ENCODE data around the gene CELF2. TPM values are rescaled to one million over a fixed set of nuclear protein-coding genes. Genes with fewer than 3 reads are reported as not detected.

The CELF2 gene
- total RNA-seq, 4 donors from 2014 or later = 30.0 to 56.6 (median 43.3) TPM

- H3K36me3 ChIP-seq = peaks cover 0 to 16% of the 10 kb centered on the region in 2 donors
These were observed 268.7 kb downstream of the CELF2 start for GRCh38 chr10:11286261-11286852.

GRCh38 chr10:11288302-11288701 is 270.6 kb downstream of the CELF2 start:
- Histone ChIP-seq H3K27ac (no peak overlapping the region), H3K4me3 (no peak overlapping the region), H3K4me1 (no peaks in the 10 kb centered on the region), H3K9me3 (no peaks in the 10 kb centered on the region), H3K36me3 (peaks cover 0 to 24% of the 10 kb centered on the region in 2 donors), H3K27me3 (no peaks in the 10 kb centered on the region)
- intact Hi-C loops (cut with DNase I; ENCODE audit: low total_unique reads) (no loop called here), in situ Hi-C loops (cut with MboI; ENCODE audit: low sequenced_read_pairs in 4 of 4) (no loop called here)
- DNase-seq (no peak), ATAC-seq (no peak)
- TF ChIP-seq CTCF (IDR thresholded peaks at IDR 0.05 in 4 of 5, conservative IDR thresholded peaks at IDR 0.05 in 1 of 5) (no peak), POLR2A (IDR thresholded peaks at IDR 0.05) (no peak)

More at GRCh38 chr10:11286261-11286852, 268.7 kb downstream of the CELF2 start:
- in situ Hi-C loops (cut with MboI; ENCODE audit: low sequenced_read_pairs in 4 of 4) = no loop called here
- DNase-seq (no peak), ATAC-seq (no peak)
- Histone ChIP-seq H3K9me3 (no peaks in the 10 kb centered on the region), H3K27me3 (no peaks in the 10 kb centered on the region), H3K4me3 (no peak overlapping the region), H3K27ac (no peak overlapping the region), H3K4me1 (no peaks in the 10 kb centered on the region)
- TF ChIP-seq CTCF (IDR thresholded peaks at IDR 0.05 in 4 of 5, conservative IDR thresholded peaks at IDR 0.05 in 1 of 5) (no peak), POLR2A (IDR thresholded peaks at IDR 0.05) (no peak)
- intact Hi-C loops (cut with DNase I; ENCODE audit: low total_unique reads) = no loop called here

- Histone ChIP-seq H3K4me1 (no peaks in the 10 kb centered on the region), H3K36me3 (peaks cover 0 to 24% of the 10 kb centered on the region in 2 donors), H3K27ac (no peak overlapping the region), H3K27me3 (no peaks in the 10 kb centered on the region), H3K9me3 (no peaks in the 10 kb centered on the region), H3K4me3 (no peak overlapping the region)
- TF ChIP-seq CTCF (IDR thresholded peaks at IDR 0.05 in 4 of 5, conservative IDR thresholded peaks at IDR 0.05 in 1 of 5) = no peak
- no peak for TF ChIP-seq POLR2A (IDR thresholded peaks at IDR 0.05)
- intact Hi-C loops (cut with DNase I; ENCODE audit: low total_unique reads) = no loop called here
- in situ Hi-C loops (cut with MboI; ENCODE audit: low sequenced_read_pairs in 4 of 4) = no loop called here
- ATAC-seq (no peak), DNase-seq (no peak)
These were observed 272.7 kb downstream of the CELF2 start for GRCh38 chr10:11290156-11290890.

DNA sequence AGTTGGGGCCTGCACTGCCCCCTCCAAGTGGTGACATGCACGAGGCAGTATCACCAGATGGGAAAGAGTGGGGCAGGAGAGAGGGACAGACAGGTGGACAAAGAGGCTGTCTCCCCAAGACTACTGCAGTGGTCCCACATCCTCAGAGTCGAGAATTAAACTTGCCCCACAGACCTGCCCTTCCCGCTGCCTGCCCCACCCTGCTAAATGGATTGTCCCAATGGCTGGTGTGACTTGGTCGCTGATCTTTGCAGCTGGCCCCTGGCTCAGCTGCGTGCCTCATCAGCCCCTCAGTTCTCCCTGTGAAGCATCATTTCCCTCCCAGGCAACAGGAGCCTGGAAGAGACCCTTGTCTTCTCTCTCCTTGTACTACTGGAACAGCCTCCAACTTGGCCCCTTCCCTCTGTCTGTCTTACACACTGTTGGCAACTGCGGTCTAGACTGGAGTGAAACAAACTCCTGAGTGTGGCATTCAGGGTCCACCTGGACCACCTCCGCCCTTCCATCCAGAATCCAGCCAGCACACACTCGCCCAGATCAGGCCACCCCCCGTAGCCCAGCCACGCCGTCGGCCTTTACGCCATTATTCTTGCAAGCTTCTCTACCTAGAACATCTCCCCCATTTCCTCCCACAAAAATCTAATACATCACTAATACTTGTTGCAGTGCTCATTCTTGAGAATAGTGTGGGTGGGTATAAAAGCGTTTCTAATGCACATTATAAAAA is 275.1 kb downstream of the CELF2 start:
- no peaks in the 10 kb centered on the region for H3K4me1 ChIP-seq
- DNase-seq (no peak), ATAC-seq (no peak)
- no peak overlapping the region for H3K4me3 ChIP-seq
- in situ Hi-C loops (cut with MboI; ENCODE audit: low sequenced_read_pairs in 4 of 4) = no loop called here
- H3K27me3 ChIP-seq = no peaks in the 10 kb centered on the region
- H3K27ac ChIP-seq = no peak overlapping the region
- no peaks in the 10 kb centered on the region for H3K9me3 ChIP-seq
- intact Hi-C loops (cut with DNase I; ENCODE audit: low total_unique reads) = no loop called here
- peaks cover 0 to 22% of the 10 kb centered on the region in 2 donors for H3K36me3 ChIP-seq
- TF ChIP-seq POLR2A (IDR thresholded peaks at IDR 0.05) (no peak), CTCF (IDR thresholded peaks at IDR 0.05 in 4 of 5, conservative IDR thresholded peaks at IDR 0.05 in 1 of 5) (no peak)
